PFSK-1 (cell line): ENCODE results near the gene TAF10.

Source experiments
- POLR2AphosphoS5 ChIP-seq: IDR thresholded peaks from 2 replicates; pipeline ENCODE4 v1.6.1; 2012; ENCODE audit warnings: low read depth, mild to moderate bottlenecking, control low read depth, low read length, moderate library complexity
- TAF1 ChIP-seq: IDR thresholded peaks from 2 replicates; pipeline ENCODE4 v1.6.1; 2012; ENCODE audit warnings: low read length, control low read depth, borderline replicate concordance; ENCODE audit not compliant: insufficient read depth
- TF ChIP-seq, protein P1 (sequence below), 2 experiments: IDR thresholded peaks; 2 replicates each; pipeline versions ENCODE4 v1.6.1 to v1.8.0; 2011 to 2012; ENCODE audit warnings: low read depth in 2 of 2, low read length in 2 of 2, control low read depth in 1 of 2, inconsistent platforms in 1 of 2, mild to moderate bottlenecking in 1 of 2, moderate library complexity in 1 of 2; ENCODE audit not compliant: insufficient read depth in 1 of 2

GRCh38 chr11:6628526-6628925 lies 16.5 kb upstream of the TAF10 start:
- no peak for TF ChIP-seq POLR2AphosphoS5
- no peak for TF ChIP-seq TAF1
- TF ChIP-seq, protein P1, sequence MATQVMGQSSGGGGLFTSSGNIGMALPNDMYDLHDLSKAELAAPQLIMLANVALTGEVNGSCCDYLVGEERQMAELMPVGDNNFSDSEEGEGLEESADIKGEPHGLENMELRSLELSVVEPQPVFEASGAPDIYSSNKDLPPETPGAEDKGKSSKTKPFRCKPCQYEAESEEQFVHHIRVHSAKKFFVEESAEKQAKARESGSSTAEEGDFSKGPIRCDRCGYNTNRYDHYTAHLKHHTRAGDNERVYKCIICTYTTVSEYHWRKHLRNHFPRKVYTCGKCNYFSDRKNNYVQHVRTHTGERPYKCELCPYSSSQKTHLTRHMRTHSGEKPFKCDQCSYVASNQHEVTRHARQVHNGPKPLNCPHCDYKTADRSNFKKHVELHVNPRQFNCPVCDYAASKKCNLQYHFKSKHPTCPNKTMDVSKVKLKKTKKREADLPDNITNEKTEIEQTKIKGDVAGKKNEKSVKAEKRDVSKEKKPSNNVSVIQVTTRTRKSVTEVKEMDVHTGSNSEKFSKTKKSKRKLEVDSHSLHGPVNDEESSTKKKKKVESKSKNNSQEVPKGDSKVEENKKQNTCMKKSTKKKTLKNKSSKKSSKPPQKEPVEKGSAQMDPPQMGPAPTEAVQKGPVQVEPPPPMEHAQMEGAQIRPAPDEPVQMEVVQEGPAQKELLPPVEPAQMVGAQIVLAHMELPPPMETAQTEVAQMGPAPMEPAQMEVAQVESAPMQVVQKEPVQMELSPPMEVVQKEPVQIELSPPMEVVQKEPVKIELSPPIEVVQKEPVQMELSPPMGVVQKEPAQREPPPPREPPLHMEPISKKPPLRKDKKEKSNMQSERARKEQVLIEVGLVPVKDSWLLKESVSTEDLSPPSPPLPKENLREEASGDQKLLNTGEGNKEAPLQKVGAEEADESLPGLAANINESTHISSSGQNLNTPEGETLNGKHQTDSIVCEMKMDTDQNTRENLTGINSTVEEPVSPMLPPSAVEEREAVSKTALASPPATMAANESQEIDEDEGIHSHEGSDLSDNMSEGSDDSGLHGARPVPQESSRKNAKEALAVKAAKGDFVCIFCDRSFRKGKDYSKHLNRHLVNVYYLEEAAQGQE (IDR thresholded peaks at IDR 0.05; ENCODE audit: insufficient read depth in 1 of 2, low read depth in 2 of 2, low read length in 2 of 2): no peak
